Breast epithelium (tissue), 4 donors: ENCODE results near the gene SCARB2. TPM values are rescaled to one million over a fixed set of nuclear protein-coding genes. Genes with fewer than 3 reads are reported as not detected.

ENCODE experiments used
- DNase-seq, 2 donors: peaks; one replicate each; pipeline ENCODE4 v3.0.0-alpha.2; 2019; ENCODE audit warnings: low spot score in 2 of 2
- H3K27ac ChIP-seq, 2 donors: fragments of 200-600 bp; sonication (generic) in 1 of 2; one replicate each; pipeline ENCODE4 v1.5.1; 2016 to 2019; ENCODE audit warnings: mild to moderate bottlenecking in 1 of 2
- H3K27me3 ChIP-seq, 2 donors: fragments of 200-600 bp; sonication (generic) in 1 of 2; one replicate each; pipeline versions ENCODE4 v1.5.1 to v1.6.0; 2017 to 2019; ENCODE audit warnings: control low read depth in 1 of 2, mild to moderate bottlenecking in 1 of 2
- H3K36me3 ChIP-seq: fragments of 200-600 bp; one replicate; pipeline ENCODE4 v1.5.1; 2019
- H3K4me1 ChIP-seq, 2 donors: fragments of 200-600 bp; sonication (generic); one replicate each; pipeline ENCODE4 v1.5.1; 2016 to 2019; ENCODE audit warnings: control low read depth in 1 of 2
- H3K4me3 ChIP-seq, 3 donors: fragments of 200-600 bp; sonication (generic); 1 replicate in 2 of 3; 2 replicates in 1 of 3; pipeline ENCODE4 v1.5.1; 2016 to 2019; ENCODE audit warnings: mild to moderate bottlenecking in 3 of 3, moderate library complexity in 2 of 3
- H3K9me3 ChIP-seq, 2 donors: fragments of 200-600 bp; sonication (generic) in 1 of 2; one replicate each; pipeline ENCODE4 v1.5.1; 2016 to 2019; ENCODE audit warnings: control low read depth in 1 of 2
- CTCF ChIP-seq, 3 donors: fragments of 450-650 bp; IDR thresholded peaks; one replicate each; pipeline ENCODE4 v1.5.1; 2016 to 2017; ENCODE audit warnings: antibody characterized with exemption in 3 of 3, mild to moderate bottlenecking in 3 of 3, moderate library complexity in 3 of 3
- POLR2A ChIP-seq: fragments of 450-650 bp; IDR thresholded peaks from one replicate; pipeline ENCODE4 v1.6.1; 2016; ENCODE audit warnings: antibody characterized with exemption, mild to moderate bottlenecking, moderate library complexity
- POLR2AphosphoS5 ChIP-seq, 3 donors: sonication (generic); formaldehyde crosslinking; IDR thresholded peaks; one replicate each; pipeline ENCODE4 v1.6.1; 2017; ENCODE audit warnings: antibody characterized with exemption in 3 of 3
- intact Hi-C: fragments of 100-400 bp; cut with DNase I; formaldehyde crosslinking; loops from one replicate; pipeline ENCODE4 v1.15.1; 2023; ENCODE audit warnings: low total_unique reads
- total RNA-seq, 3 donors: library from RNA; depleted of rRNA; stranded (reverse); fragments of >200 nt; gene quantifications; one replicate each; pipeline ENCODE4 v1.1.0, GENCODE V29; 2016

The SCARB2 gene
- total RNA-seq, 3 donors from 2014 or later: 148 to 231 (median 160) TPM

GRCh38 chr4:76147454-76148141 lies 66.0 kb downstream of the SCARB2 start:
- H3K36me3 ChIP-seq: no peaks in the 10 kb centered on the region
- peaks cover 0 to 14% of the 10 kb centered on the region in 2 donors for H3K4me1 ChIP-seq
- H3K4me3 ChIP-seq: peak overlapping the region; percentile 79 to 97 (median 94)
- H3K27me3 ChIP-seq: no peaks in the 10 kb centered on the region
- TF ChIP-seq POLR2A (no peak), POLR2AphosphoS5 (IDR thresholded peaks at IDR 0.05) (no peak), CTCF (IDR thresholded peaks at IDR 0.05) (no peak)
- H3K27ac ChIP-seq: peak overlapping the region; percentile 95 to 96
- H3K9me3 ChIP-seq: no peaks in the 10 kb centered on the region
- peak; percentile 28 to 52 for DNase-seq
- intact Hi-C loops: no loop called here

- Histone ChIP-seq H3K4me1 (peaks cover 0 to 14% of the 10 kb centered on the region in 2 donors), H3K27me3 (no peaks in the 10 kb centered on the region), H3K9me3 (no peaks in the 10 kb centered on the region), H3K27ac (no peak overlapping the region), H3K36me3 (no peaks in the 10 kb centered on the region), H3K4me3 (no peak overlapping the region)
- no peak for DNase-seq
- intact Hi-C loops: no loop called here
- no peak for TF ChIP-seq POLR2AphosphoS5 (IDR thresholded peaks at IDR 0.05)
- TF ChIP-seq CTCF (IDR thresholded peaks at IDR 0.05): no peak
- TF ChIP-seq POLR2A: no peak
These were observed 69.1 kb downstream of the SCARB2 start for GRCh38 chr4:76144546-76144945.

GRCh38 chr4:76141241-76141640 lies 72.4 kb downstream of the SCARB2 start:
- no peaks in the 10 kb centered on the region for H3K36me3 ChIP-seq
- H3K27me3 ChIP-seq: no peaks in the 10 kb centered on the region
- no peak for DNase-seq
- H3K4me3 ChIP-seq: no peak overlapping the region
- intact Hi-C loops: no loop called here
- H3K27ac ChIP-seq: no peak overlapping the region
- H3K4me1 ChIP-seq: no peaks in the 10 kb centered on the region
- no peaks in the 10 kb centered on the region for H3K9me3 ChIP-seq
- TF ChIP-seq POLR2A (no peak), CTCF (IDR thresholded peaks at IDR 0.05) (no peak), POLR2AphosphoS5 (IDR thresholded peaks at IDR 0.05) (no peak)

GRCh38 chr4:76127754-76128153 lies 85.9 kb downstream of the SCARB2 start:
- TF ChIP-seq CTCF (IDR thresholded peaks at IDR 0.05) (no peak), POLR2AphosphoS5 (IDR thresholded peaks at IDR 0.05) (no peak), POLR2A (no peak)
- Histone ChIP-seq H3K36me3 (no peaks in the 10 kb centered on the region), H3K27me3 (no peaks in the 10 kb centered on the region), H3K27ac (no peak overlapping the region), H3K4me1 (no peaks in the 10 kb centered on the region), H3K9me3 (no peaks in the 10 kb centered on the region), H3K4me3 (no peak overlapping the region)
- intact Hi-C loops: no loop called here
- no peak for DNase-seq

GRCh38 chr4:76125816-76126215 lies 87.8 kb downstream of the SCARB2 start:
- TF ChIP-seq POLR2AphosphoS5 (IDR thresholded peaks at IDR 0.05) (no peak), CTCF (IDR thresholded peaks at IDR 0.05) (no peak), POLR2A (no peak)
- no peak overlapping the region for H3K4me3 ChIP-seq
- no peaks in the 10 kb centered on the region for H3K27me3 ChIP-seq
- H3K27ac ChIP-seq: no peak overlapping the region
- no peaks in the 10 kb centered on the region for H3K9me3 ChIP-seq
- DNase-seq: no peak
- no peaks in the 10 kb centered on the region for H3K36me3 ChIP-seq
- intact Hi-C loops: no loop called here
- no peaks in the 10 kb centered on the region for H3K4me1 ChIP-seq
